ENCODE results near the gene NPVF. TPM values are rescaled to one million over a fixed set of nuclear protein-coding genes. Genes with fewer than 3 reads are reported as not detected.

The NPVF gene
- polyA plus RNA-seq, 3 donors = not detected

DNA sequence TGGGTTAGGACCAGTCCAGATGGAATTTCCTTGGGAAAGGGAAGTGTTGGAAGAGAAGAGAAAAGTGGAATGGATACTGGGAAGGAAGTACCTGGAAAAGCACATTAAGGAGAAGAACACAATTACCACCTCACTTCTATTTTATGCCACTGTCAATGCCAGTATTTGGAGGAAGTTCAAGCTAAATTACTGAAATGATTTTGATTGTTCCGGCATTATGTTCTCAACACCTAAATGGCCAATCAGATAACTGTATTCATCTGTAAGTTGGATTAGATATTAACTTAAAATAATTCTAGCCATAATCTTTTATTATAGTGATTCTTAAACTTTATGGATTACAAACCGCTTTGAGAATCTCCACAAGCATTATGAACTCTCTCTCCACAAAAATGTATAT, 7.3 kb downstream of the NPVF start:
- H3K9ac ChIP-seq (ENCODE audit: insufficient read depth, low read length, poor library complexity, severe bottlenecking) = no peak overlapping the region

DNA sequence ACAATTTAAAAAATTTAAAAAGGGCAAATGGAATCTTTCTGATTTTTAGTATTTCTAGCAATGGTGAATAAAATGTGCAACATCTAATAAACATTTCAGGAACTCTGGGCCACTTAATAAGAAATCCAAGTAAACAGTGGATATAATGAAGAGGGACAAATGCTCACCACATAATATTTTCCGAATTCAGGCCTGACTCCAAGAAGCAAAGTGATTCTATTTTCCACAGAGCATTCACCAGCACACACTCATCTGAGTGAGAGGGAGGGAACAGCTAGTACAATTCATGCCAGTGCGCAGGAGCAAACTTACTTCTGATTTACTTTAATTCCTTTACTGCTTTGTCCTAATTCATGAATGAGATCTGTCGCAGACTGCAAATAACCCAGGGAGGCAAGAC, 10.1 kb downstream of the NPVF start:
- H4K20me1 ChIP-seq (ENCODE audit: insufficient read depth, low read length) = no peaks in the 10 kb centered on the region
- peaks cover 0 to 2% of the 10 kb centered on the region in 2 donors for H3K27me3 ChIP-seq (ENCODE audit: control insufficient read depth in 2 of 2, insufficient read depth in 2 of 2, low read length in 2 of 2)
- no peak overlapping the region for H3K4me2 ChIP-seq (replicated peaks; ENCODE audit: extremely low read depth, low read length, poor library complexity, severe bottlenecking)
- H3K27ac ChIP-seq (ENCODE audit: low read depth in 1 of 2, low read length in 2 of 2) = no peak overlapping the region
- no peaks in the 10 kb centered on the region for H3K4me1 ChIP-seq (ENCODE audit: control insufficient read depth in 1 of 2, insufficient read depth in 2 of 2, low read length in 2 of 2)
- intact Hi-C loops (cut with micrococcal nuclease) = no loop called here
- H3K79me2 ChIP-seq (ENCODE audit: insufficient read depth, low read length) = no peaks in the 10 kb centered on the region
- H3K27ac Mint-ChIP-seq = no peak overlapping the region
- no peak overlapping the region for H3K4me3 ChIP-seq (replicated peaks in 1 of 3; ENCODE audit: low read depth in 2 of 3, low read length in 3 of 3)
- H3K9ac ChIP-seq (ENCODE audit: insufficient read depth, low read length, poor library complexity, severe bottlenecking) = no peak overlapping the region
- H3K36me3 ChIP-seq (replicated peaks in 1 of 2; ENCODE audit: control insufficient read depth in 1 of 2, insufficient read depth in 2 of 2, low read length in 2 of 2) = no peaks in the 10 kb centered on the region
- no peaks in the 10 kb centered on the region for H3K4me1 Mint-ChIP-seq
- H2AFZ ChIP-seq (ENCODE audit: insufficient read depth, low read depth, low read length, poor library complexity, severe bottlenecking) = no peak overlapping the region
- H3K27me3 Mint-ChIP-seq (ENCODE audit: low read depth in 3 of 3) = peaks cover 7 to 9% (median 9%) of the 10 kb centered on the region in 3 donors
- 100% methylated on average over 1 of the region's 3 CpGs for WGBS (ENCODE audit: insufficient coverage)
- H3K9me3 ChIP-seq (replicated peaks in 1 of 2; ENCODE audit: control insufficient read depth in 1 of 2, insufficient read depth in 1 of 2, low read length in 2 of 2) = no peaks in the 10 kb centered on the region
- H3K36me3 Mint-ChIP-seq = no peaks in the 10 kb centered on the region
- TF ChIP-seq, protein P1, sequence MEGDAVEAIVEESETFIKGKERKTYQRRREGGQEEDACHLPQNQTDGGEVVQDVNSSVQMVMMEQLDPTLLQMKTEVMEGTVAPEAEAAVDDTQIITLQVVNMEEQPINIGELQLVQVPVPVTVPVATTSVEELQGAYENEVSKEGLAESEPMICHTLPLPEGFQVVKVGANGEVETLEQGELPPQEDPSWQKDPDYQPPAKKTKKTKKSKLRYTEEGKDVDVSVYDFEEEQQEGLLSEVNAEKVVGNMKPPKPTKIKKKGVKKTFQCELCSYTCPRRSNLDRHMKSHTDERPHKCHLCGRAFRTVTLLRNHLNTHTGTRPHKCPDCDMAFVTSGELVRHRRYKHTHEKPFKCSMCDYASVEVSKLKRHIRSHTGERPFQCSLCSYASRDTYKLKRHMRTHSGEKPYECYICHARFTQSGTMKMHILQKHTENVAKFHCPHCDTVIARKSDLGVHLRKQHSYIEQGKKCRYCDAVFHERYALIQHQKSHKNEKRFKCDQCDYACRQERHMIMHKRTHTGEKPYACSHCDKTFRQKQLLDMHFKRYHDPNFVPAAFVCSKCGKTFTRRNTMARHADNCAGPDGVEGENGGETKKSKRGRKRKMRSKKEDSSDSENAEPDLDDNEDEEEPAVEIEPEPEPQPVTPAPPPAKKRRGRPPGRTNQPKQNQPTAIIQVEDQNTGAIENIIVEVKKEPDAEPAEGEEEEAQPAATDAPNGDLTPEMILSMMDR (IDR thresholded peaks at IDR 0.05) = no peak
- H3K4me3 Mint-ChIP-seq = no peak overlapping the region
- DNase-seq = no peak
- no peaks in the 10 kb centered on the region for H3K9me3 Mint-ChIP-seq

More for the DNA sequence above, 7.3 kb downstream of the NPVF start:
- H3K4me2 ChIP-seq (replicated peaks; ENCODE audit: extremely low read depth, low read length, poor library complexity, severe bottlenecking) = no peak overlapping the region
- peaks cover 9 to 15% (median 12%) of the 10 kb centered on the region in 3 donors for H3K27me3 Mint-ChIP-seq (ENCODE audit: low read depth in 3 of 3)
- TF ChIP-seq, protein P1 (IDR thresholded peaks at IDR 0.05) = no peak
- intact Hi-C loops (cut with micrococcal nuclease) = no loop called here
- DNase-seq = no peak
- no CpG with 5 or more reads among the region's 2 CpGs for WGBS (ENCODE audit: insufficient coverage)
- H3K36me3 Mint-ChIP-seq = no peaks in the 10 kb centered on the region
- H3K4me3 Mint-ChIP-seq = no peak overlapping the region
- no peaks in the 10 kb centered on the region for H3K4me1 ChIP-seq (ENCODE audit: control insufficient read depth in 1 of 2, insufficient read depth in 2 of 2, low read length in 2 of 2)
- H3K27ac ChIP-seq (ENCODE audit: low read depth in 1 of 2, low read length in 2 of 2) = no peak overlapping the region
- H3K27me3 ChIP-seq (ENCODE audit: control insufficient read depth in 2 of 2, insufficient read depth in 2 of 2, low read length in 2 of 2) = peaks cover 0 to 2% of the 10 kb centered on the region in 2 donors
- H3K9me3 Mint-ChIP-seq = no peaks in the 10 kb centered on the region
- H3K36me3 ChIP-seq (replicated peaks in 1 of 2; ENCODE audit: control insufficient read depth in 1 of 2, insufficient read depth in 2 of 2, low read length in 2 of 2) = no peaks in the 10 kb centered on the region
- no peaks in the 10 kb centered on the region for H3K79me2 ChIP-seq (ENCODE audit: insufficient read depth, low read length)
- H3K27ac Mint-ChIP-seq = no peak overlapping the region
- H3K4me3 ChIP-seq (replicated peaks in 1 of 3; ENCODE audit: low read depth in 2 of 3, low read length in 3 of 3) = no peak overlapping the region
- no peaks in the 10 kb centered on the region for H3K9me3 ChIP-seq (replicated peaks in 1 of 2; ENCODE audit: control insufficient read depth in 1 of 2, insufficient read depth in 1 of 2, low read length in 2 of 2)
- H2AFZ ChIP-seq (ENCODE audit: insufficient read depth, low read depth, low read length, poor library complexity, severe bottlenecking) = no peak overlapping the region
- H4K20me1 ChIP-seq (ENCODE audit: insufficient read depth, low read length) = no peaks in the 10 kb centered on the region
- no peaks in the 10 kb centered on the region for H3K4me1 Mint-ChIP-seq

Data from CD14-positive monocyte (primary cell).